Sigmoid colon (tissue), 7 donors: Measurements from ENCODE around the gene TRPV5. TPM values are rescaled to one million over a fixed set of nuclear protein-coding genes. Genes with fewer than 3 reads are reported as not detected.

Experiments used
- DNase-seq: peaks from one replicate; pipeline ENCODE4 v3.0.0-alpha.2; 2019
- H3K27ac ChIP-seq, 4 donors: fragments of 200-600 bp; sonication (generic); one replicate each; pipeline ENCODE4 v1.5.1; 2016 to 2019; ENCODE audit warnings: mild to moderate bottlenecking in 1 of 4
- H3K27me3 ChIP-seq, 3 donors: fragments of 200-600 bp; sonication (generic); one replicate each; pipeline ENCODE4 v1.5.1; 2019; ENCODE audit warnings: mild to moderate bottlenecking in 1 of 3
- H3K36me3 ChIP-seq, 4 donors: fragments of 200-600 bp; sonication (generic); one replicate each; pipeline ENCODE4 v1.5.1; 2016 to 2019
- H3K4me1 ChIP-seq, 4 donors: fragments of 200-600 bp; sonication (generic); one replicate each; pipeline ENCODE4 v1.5.1; 2017 to 2019
- H3K4me3 ChIP-seq, 4 donors: fragments of 200-600 bp; sonication (generic); one replicate each; pipeline ENCODE4 v1.5.1; 2017 to 2019; ENCODE audit warnings: mild to moderate bottlenecking in 2 of 4, moderate library complexity in 1 of 4
- H3K9me3 ChIP-seq, 4 donors: fragments of 200-600 bp in 3 of 4; sonication (generic) in 3 of 4; one replicate each; pipeline versions ENCODE4 v1.5.1 to v1.6.1; 2013 to 2019
- EP300 ChIP-seq, 4 donors: sonication (generic); formaldehyde crosslinking; IDR thresholded peaks; one replicate each; pipeline ENCODE4 v1.6.1; 2017; ENCODE audit warnings: antibody characterized with exemption in 4 of 4
- POLR2A ChIP-seq, 2 donors: fragments of 450-650 bp; IDR thresholded peaks; one replicate each; pipeline ENCODE4 v1.6.1; 2016; ENCODE audit warnings: antibody characterized with exemption in 2 of 2, mild to moderate bottlenecking in 2 of 2, moderate library complexity in 2 of 2
- POLR2AphosphoS5 ChIP-seq, 4 donors: sonication (generic); formaldehyde crosslinking; IDR thresholded peaks; one replicate each; pipeline ENCODE4 v1.6.1; 2017; ENCODE audit warnings: antibody characterized with exemption in 4 of 4
- WGBS, 2 donors: extraction: QIAGEN DNeasy Blood & Tissue Kit; methylation state at CpG; one replicate each; pipeline ENCODE4 v1.1.7; 2013; 5-methylcytosine and 5-hydroxymethylcytosine counted together
- intact Hi-C: fragments of 100-400 bp; cut with DNase I; formaldehyde crosslinking; loops from one replicate; pipeline ENCODE4 v1.15.1; 2023
- polyA plus RNA-seq, 3 donors: library from polyadenylated mRNA; stranded (reverse); fragments of 200-250 nt; gene quantifications; one replicate each; pipeline ENCODE4 v1.2.3, GENCODE V29; 2013
- total RNA-seq, 4 donors: library from RNA; depleted of rRNA; stranded (reverse); fragments of >200 nt; gene quantifications; one replicate each; pipeline ENCODE4 v1.1.0, GENCODE V29; 2016
- TF ChIP-seq, protein P1 (sequence below), 4 experiments: fragments of 450-650 bp in 3 of 4; fragments of 200-600 bp in 1 of 4; IDR thresholded peaks; one replicate each; pipeline ENCODE4 v1.5.1; 2016 to 2019; ENCODE audit warnings: antibody characterized with exemption in 4 of 4, mild to moderate bottlenecking in 3 of 4, moderate library complexity in 2 of 4
- donor health status: healthy with polysubstance abuse.
- donor health status: Bipolar disorder and iron deficiency.
- donor health status: healthy.

The TRPV5 gene
- total and polyA plus RNA-seq, 7 donors = 0.03 TPM; not detected in 6

DNA sequence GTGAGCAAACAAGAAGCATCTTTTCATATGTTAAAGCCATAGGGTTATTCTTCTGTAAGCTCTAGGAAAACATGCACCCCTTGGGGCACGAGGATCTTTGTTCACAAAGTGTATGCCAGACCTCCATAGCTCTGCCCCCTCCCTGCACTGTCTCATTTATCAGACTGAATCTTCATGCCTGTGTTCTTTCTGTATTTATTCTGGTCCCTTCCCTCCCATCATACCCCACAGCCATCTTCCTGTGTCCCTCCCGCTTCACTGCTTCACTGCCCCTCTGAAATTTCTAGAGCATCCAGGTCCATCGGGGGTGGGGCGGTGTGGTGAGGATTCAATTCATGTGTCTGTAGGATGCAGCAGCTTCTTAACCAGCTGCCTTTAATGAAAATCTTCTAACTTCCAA is 71.2 kb downstream of the TRPV5 start:
- Histone ChIP-seq H3K27ac (no peak overlapping the region), H3K9me3 (no peaks in the 10 kb centered on the region), H3K4me3 (no peak overlapping the region), H3K27me3 (no peaks in the 10 kb centered on the region), H3K36me3 (no peaks in the 10 kb centered on the region), H3K4me1 (peaks cover 0 to 19% (median 12%) of the 10 kb centered on the region in 4 donors)
- intact Hi-C loops = no loop called here
- TF ChIP-seq POLR2A (IDR thresholded peaks at IDR 0.05) (no peak), EP300 (IDR thresholded peaks at IDR 0.05) (no peak), POLR2AphosphoS5 (IDR thresholded peaks at IDR 0.05) (no peak)
- TF ChIP-seq, protein P1, sequence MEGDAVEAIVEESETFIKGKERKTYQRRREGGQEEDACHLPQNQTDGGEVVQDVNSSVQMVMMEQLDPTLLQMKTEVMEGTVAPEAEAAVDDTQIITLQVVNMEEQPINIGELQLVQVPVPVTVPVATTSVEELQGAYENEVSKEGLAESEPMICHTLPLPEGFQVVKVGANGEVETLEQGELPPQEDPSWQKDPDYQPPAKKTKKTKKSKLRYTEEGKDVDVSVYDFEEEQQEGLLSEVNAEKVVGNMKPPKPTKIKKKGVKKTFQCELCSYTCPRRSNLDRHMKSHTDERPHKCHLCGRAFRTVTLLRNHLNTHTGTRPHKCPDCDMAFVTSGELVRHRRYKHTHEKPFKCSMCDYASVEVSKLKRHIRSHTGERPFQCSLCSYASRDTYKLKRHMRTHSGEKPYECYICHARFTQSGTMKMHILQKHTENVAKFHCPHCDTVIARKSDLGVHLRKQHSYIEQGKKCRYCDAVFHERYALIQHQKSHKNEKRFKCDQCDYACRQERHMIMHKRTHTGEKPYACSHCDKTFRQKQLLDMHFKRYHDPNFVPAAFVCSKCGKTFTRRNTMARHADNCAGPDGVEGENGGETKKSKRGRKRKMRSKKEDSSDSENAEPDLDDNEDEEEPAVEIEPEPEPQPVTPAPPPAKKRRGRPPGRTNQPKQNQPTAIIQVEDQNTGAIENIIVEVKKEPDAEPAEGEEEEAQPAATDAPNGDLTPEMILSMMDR (IDR thresholded peaks at IDR 0.05) = no peak
- WGBS, 2 donors = 92 to 94% methylated on average over 4 of the region's 4 CpGs
- DNase-seq = no peak

GRCh38 chr7:142860968-142861367 is 72.6 kb downstream of the TRPV5 start:
- 50 to 76% methylated on average over 3 of the region's 3 CpGs for WGBS, 2 donors
- intact Hi-C loops = no loop called here
- no peak for TF ChIP-seq EP300 (IDR thresholded peaks at IDR 0.05)
- no peak for TF ChIP-seq POLR2A (IDR thresholded peaks at IDR 0.05)
- no peak for TF ChIP-seq POLR2AphosphoS5 (IDR thresholded peaks at IDR 0.05)
- TF ChIP-seq, protein P1 (IDR thresholded peaks at IDR 0.05) = no peak
- Histone ChIP-seq H3K4me3 (no peak overlapping the region), H3K27me3 (no peaks in the 10 kb centered on the region), H3K9me3 (no peaks in the 10 kb centered on the region), H3K27ac (no peak overlapping the region), H3K36me3 (no peaks in the 10 kb centered on the region), H3K4me1 (peaks cover 0 to 24% (median 15%) of the 10 kb centered on the region in 4 donors)
- DNase-seq = no peak

DNA sequence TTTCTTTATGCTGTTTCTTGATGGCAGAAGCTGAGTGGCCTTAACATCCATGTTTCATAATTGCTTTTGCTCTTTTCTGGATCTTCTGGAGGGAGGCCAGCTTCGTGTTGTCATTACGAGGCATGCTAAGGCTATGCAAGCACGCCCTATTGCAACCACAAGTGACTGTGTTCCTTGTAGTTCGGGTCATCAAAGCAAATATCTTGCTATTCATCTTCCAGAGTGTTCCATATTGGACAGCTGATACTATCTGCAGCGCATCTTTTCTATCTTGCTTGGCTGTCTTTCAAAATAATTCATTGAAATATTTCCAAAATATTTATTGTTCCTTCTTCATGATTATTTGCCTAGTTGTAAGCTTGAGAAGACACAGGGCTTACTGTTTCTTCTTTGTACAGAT is 73.7 kb downstream of the TRPV5 start:
- DNase-seq = peak; percentile 66
- Histone ChIP-seq H3K9me3 (no peaks in the 10 kb centered on the region), H3K4me3 (no peak overlapping the region), H3K36me3 (no peaks in the 10 kb centered on the region), H3K27me3 (no peaks in the 10 kb centered on the region), H3K4me1 (peaks cover 0 to 34% (median 26%) of the 10 kb centered on the region in 4 donors), H3K27ac (peak overlapping the region in 1 of 4 donors; percentile 10)
- 26 to 50% methylated on average over 5 of the region's 5 CpGs for WGBS, 2 donors
- TF ChIP-seq POLR2AphosphoS5 (IDR thresholded peaks at IDR 0.05) (no peak), EP300 (IDR thresholded peaks at IDR 0.05) (no peak), POLR2A (IDR thresholded peaks at IDR 0.05) (no peak)
- TF ChIP-seq, protein P1 (IDR thresholded peaks at IDR 0.05) = no peak
- intact Hi-C loops = loop anchor here (10.0 kb wide), 1 partner anchor 525 kb away; the partner anchor contains the start of gene ZYX

GRCh38 chr7:142859411-142859810 is 74.1 kb downstream of the TRPV5 start:
- intact Hi-C loops = loop anchor here (10.0 kb wide), 1 partner anchor 525 kb away; the partner anchor contains the start of gene ZYX
- no peaks in the 10 kb centered on the region for H3K36me3 ChIP-seq

More at GRCh38 chr7:142859411-142859810, 74.1 kb downstream of the TRPV5 start:
- H3K27ac ChIP-seq = no peak overlapping the region
- no peaks in the 10 kb centered on the region for H3K9me3 ChIP-seq
- H3K4me3 ChIP-seq = no peak overlapping the region
- no peak for DNase-seq
- TF ChIP-seq, protein P1 (IDR thresholded peaks at IDR 0.05) = no peak
- TF ChIP-seq POLR2AphosphoS5 (IDR thresholded peaks at IDR 0.05) (no peak), POLR2A (IDR thresholded peaks at IDR 0.05) (no peak), EP300 (IDR thresholded peaks at IDR 0.05) (no peak)
- H3K27me3 ChIP-seq = no peaks in the 10 kb centered on the region
- peaks cover 0 to 34% (median 26%) of the 10 kb centered on the region in 4 donors for H3K4me1 ChIP-seq

Other genes starting within 250 kb of the TRPV5 start
- not detected for gene PRSS1, start 184.3 kb downstream of the TRPV5 start, total RNA-seq
- 10 to 100 TPM in 1 of 3 donors, 1 to 10 TPM in 1, under 1 TPM in 1; 0.67 to 25.8 (median 1.8) TPM for gene PRSS1, start 184.3 kb downstream of the TRPV5 start, polyA plus RNA-seq
- gene PRSS2, start 162.8 kb downstream of the TRPV5 start, total RNA-seq = not detected
- gene PRSS2, start 162.8 kb downstream of the TRPV5 start, polyA plus RNA-seq = 10 to 100 TPM in 1 of 3 donors, 1 to 10 TPM in 2; 1.4 to 30.0 (median 3.0) TPM
- 10 to 100 TPM in 2 of 4 donors, 1 to 10 TPM in 2; 6.7 to 13.6 (median 10.2) TPM for gene EPHB6, start 78.7 kb downstream of the TRPV5 start, total RNA-seq
- 1 to 10 TPM; 1.2 to 5.6 (median 1.2) TPM for gene EPHB6, start 78.7 kb downstream of the TRPV5 start, polyA plus RNA-seq
- not detected for gene TRPV6, start 48.0 kb downstream of the TRPV5 start, total RNA-seq
- under 1 TPM in 2 of 3 donors, not detected in 1; 0.19 to 0.60 TPM for gene TRPV6, start 48.0 kb downstream of the TRPV5 start, polyA plus RNA-seq
- not detected for gene LLCFC1, start 5.7 kb upstream of the TRPV5 start, total RNA-seq
- not detected for gene LLCFC1, start 5.7 kb upstream of the TRPV5 start, polyA plus RNA-seq
- gene KEL, start 28.6 kb upstream of the TRPV5 start, total RNA-seq = under 1 TPM in 1 of 4 donors, not detected in 3; 0.28 TPM
- gene KEL, start 28.6 kb upstream of the TRPV5 start, polyA plus RNA-seq = under 1 TPM in 1 of 3 donors, not detected in 2; 0.69 TPM
- not detected for gene OR9A2, start 93.4 kb upstream of the TRPV5 start, total RNA-seq
- gene OR9A2, start 93.4 kb upstream of the TRPV5 start, polyA plus RNA-seq = not detected
- gene OR6V1, start 118.6 kb upstream of the TRPV5 start, total RNA-seq = not detected
- not detected for gene OR6V1, start 118.6 kb upstream of the TRPV5 start, polyA plus RNA-seq
- gene PIP, start 198.3 kb upstream of the TRPV5 start, total RNA-seq = not detected
- gene PIP, start 198.3 kb upstream of the TRPV5 start, polyA plus RNA-seq = not detected
- gene TAS2R39, start 249.7 kb upstream of the TRPV5 start, total RNA-seq = not detected
- gene TAS2R39, start 249.7 kb upstream of the TRPV5 start, polyA plus RNA-seq = not detected